ENCODE data around the gene RAB44. TPM values are rescaled to one million over a fixed set of nuclear protein-coding genes. Genes with fewer than 3 reads are reported as not detected.
A peak's percentile ranks its signal among the peaks of the same experiment; 100 is the strongest.

The RAB44 gene
- total RNA-seq, 1 experiment from 2014 or later = not detected

DNA sequence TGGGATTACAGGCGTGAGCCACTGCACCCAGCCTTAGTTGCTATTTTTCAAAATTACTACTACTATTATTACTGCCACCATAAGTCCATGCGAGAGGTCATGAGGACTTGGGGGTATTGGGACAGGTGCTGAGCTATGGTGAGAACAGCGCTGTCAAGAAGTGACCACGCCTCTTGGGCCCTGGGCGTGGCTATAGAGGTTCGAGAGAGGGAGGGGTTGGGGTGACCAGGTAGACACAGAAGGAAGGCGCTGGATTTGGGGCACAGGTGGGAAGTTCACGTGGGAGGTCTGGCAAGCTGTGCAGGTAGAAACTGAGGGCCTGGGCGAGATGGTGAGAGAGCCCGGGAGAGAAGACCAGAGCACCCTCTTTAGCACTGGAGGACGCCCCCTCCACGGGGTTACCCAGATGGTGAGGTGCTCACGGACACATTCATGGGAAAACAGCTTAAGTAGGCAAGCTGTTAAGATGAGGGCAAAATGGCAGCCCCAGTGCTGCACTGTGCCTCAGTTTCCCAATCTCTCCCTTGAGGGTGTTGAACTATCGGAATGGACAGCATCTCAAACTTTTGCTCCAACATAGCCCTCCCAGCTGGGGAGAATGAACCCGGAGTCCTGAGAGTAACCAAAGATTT is 61.0 kb downstream of the RAB44 start:
- intact Hi-C loops (cut with micrococcal nuclease; ENCODE audit: unreplicated experiment) = loop anchor here (1.0 to 10.0 kb wide), 2 partner anchors 74 to 135 kb away; no protein-coding TSS in a partner anchor
- ChIA-PET POLR2A (interaction anchor here (0.5 kb wide), 1 partner anchor 143 kb away, joined by 7 read pairs; no protein-coding TSS in a partner anchor), CTCF (interaction anchor here (0.6 to 1.6 kb wide), 17 partner anchors 9 to 473 kb away, joined by 3 to 10 read pairs (median 3); partner anchors contain the start of gene CDKN1A)
- no peaks in the 10 kb centered on the region for H3K4me1 ChIP-seq
- Mint-ChIP-seq H3K36me3 (ENCODE audit: insufficient read depth, unreplicated experiment) (no peaks in the 10 kb centered on the region), H3K27me3 (ENCODE audit: insufficient read depth, unreplicated experiment) (peaks cover 2% of the 10 kb centered on the region), H3K4me3 (ENCODE audit: unreplicated experiment) (peak overlapping the region; percentile 53), H3K27ac (ENCODE audit: unreplicated experiment) (no peak overlapping the region), H3K4me1 (ENCODE audit: low read depth, unreplicated experiment) (peaks cover 13% of the 10 kb centered on the region), H3K9me3 (ENCODE audit: unreplicated experiment) (no peaks in the 10 kb centered on the region)
- DNase-seq = no peak
- no TSS peak for BruUV-seq (replicated peaks)
- no peaks in the 10 kb centered on the region for H3K36me3 ChIP-seq (ENCODE audit: control insufficient read depth, insufficient read depth, low read length)
- TF ChIP-seq CTCF (IDR thresholded peaks at IDR 0.05; ENCODE audit: insufficient read depth in 1 of 2, low read depth in 1 of 2, low read length in 1 of 2, severe bottlenecking in 1 of 2, unreplicated experiment in 1 of 2) = no peak
- H3K9me3 ChIP-seq = no peaks in the 10 kb centered on the region
- H3K27me3 ChIP-seq (replicated peaks; ENCODE audit: control insufficient read depth, insufficient read depth, low read length) = no peaks in the 10 kb centered on the region
- no peak overlapping the region for H3K4me3 ChIP-seq (ENCODE audit: low read depth, low read length)

GRCh38 chr6:36759148-36759759 is 61.6 kb downstream of the RAB44 start:
- no TSS peak for BruUV-seq (replicated peaks)
- Histone ChIP-seq H3K9me3 (no peaks in the 10 kb centered on the region), H3K4me3 (ENCODE audit: low read depth, low read length) (no peak overlapping the region), H3K4me1 (no peaks in the 10 kb centered on the region), H3K27me3 (replicated peaks; ENCODE audit: control insufficient read depth, insufficient read depth, low read length) (no peaks in the 10 kb centered on the region), H3K36me3 (ENCODE audit: control insufficient read depth, insufficient read depth, low read length) (no peaks in the 10 kb centered on the region)
- no peak overlapping the region for H3K27ac Mint-ChIP-seq (ENCODE audit: unreplicated experiment)
- DNase-seq = peak; percentile 75 to 87
- H3K36me3 Mint-ChIP-seq (ENCODE audit: insufficient read depth, unreplicated experiment) = no peaks in the 10 kb centered on the region
- peaks cover 13% of the 10 kb centered on the region for H3K4me1 Mint-ChIP-seq (ENCODE audit: low read depth, unreplicated experiment)
- no peaks in the 10 kb centered on the region for H3K9me3 Mint-ChIP-seq (ENCODE audit: unreplicated experiment)
- H3K27me3 Mint-ChIP-seq (ENCODE audit: insufficient read depth, unreplicated experiment) = peaks cover 2% of the 10 kb centered on the region
- H3K4me3 Mint-ChIP-seq (ENCODE audit: unreplicated experiment) = no peak overlapping the region
- CTCF ChIA-PET = interaction anchor here (0.5 to 1.6 kb wide), 22 partner anchors 13 to 767 kb away, joined by 3 to 10 read pairs (median 4); partner anchors contain the start of gene CDKN1A
- POLR2A ChIA-PET = interaction anchor here (0.6 kb wide), 3 partner anchors 50 to 1212 kb away, joined by 3 to 6 read pairs (median 3); no protein-coding TSS in a partner anchor
- intact Hi-C loops (cut with micrococcal nuclease; ENCODE audit: unreplicated experiment) = loop anchor here (1.0 to 10.0 kb wide), 2 partner anchors 74 to 136 kb away; no protein-coding TSS in a partner anchor
- peak; percentile 94 to 99 for TF ChIP-seq CTCF (IDR thresholded peaks at IDR 0.05; ENCODE audit: insufficient read depth in 1 of 2, low read depth in 1 of 2, low read length in 1 of 2, severe bottlenecking in 1 of 2, unreplicated experiment in 1 of 2)

GRCh38 chr6:36760685-36761435 is 63.2 kb downstream of the RAB44 start:
- H3K36me3 Mint-ChIP-seq (ENCODE audit: insufficient read depth, unreplicated experiment) = no peaks in the 10 kb centered on the region
- Histone ChIP-seq H3K27me3 (replicated peaks; ENCODE audit: control insufficient read depth, insufficient read depth, low read length) (no peaks in the 10 kb centered on the region), H3K4me1 (no peaks in the 10 kb centered on the region), H3K4me3 (ENCODE audit: low read depth, low read length) (no peak overlapping the region), H3K36me3 (ENCODE audit: control insufficient read depth, insufficient read depth, low read length) (no peaks in the 10 kb centered on the region), H3K9me3 (no peaks in the 10 kb centered on the region)
- DNase-seq = no peak
- no peak for TF ChIP-seq CTCF (IDR thresholded peaks at IDR 0.05; ENCODE audit: insufficient read depth in 1 of 2, low read depth in 1 of 2, low read length in 1 of 2, severe bottlenecking in 1 of 2, unreplicated experiment in 1 of 2)
- peaks cover 2% of the 10 kb centered on the region for H3K27me3 Mint-ChIP-seq (ENCODE audit: insufficient read depth, unreplicated experiment)
- no peak overlapping the region for H3K27ac Mint-ChIP-seq (ENCODE audit: unreplicated experiment)
- intact Hi-C loops (cut with micrococcal nuclease; ENCODE audit: unreplicated experiment) = no loop called here
- H3K4me3 Mint-ChIP-seq (ENCODE audit: unreplicated experiment) = no peak overlapping the region
- ChIA-PET POLR2A (interaction anchor here (0.6 kb wide), 1 partner anchor 153 kb away, joined by 3 read pairs; no protein-coding TSS in a partner anchor), CTCF (interaction anchor here (0.5 to 1.2 kb wide), 4 partner anchors 92 to 430 kb away, joined by 3 to 5 read pairs (median 4); no protein-coding TSS in a partner anchor)
- BruUV-seq (replicated peaks) = no TSS peak
- no peaks in the 10 kb centered on the region for H3K9me3 Mint-ChIP-seq (ENCODE audit: unreplicated experiment)
- peaks cover 13% of the 10 kb centered on the region for H3K4me1 Mint-ChIP-seq (ENCODE audit: low read depth, unreplicated experiment)
